NAMALWA (cell line): ENCODE data around the gene COL24A1.

Experiments
- DNase-seq: peaks from one replicate; pipeline ENCODE4 v3.0.0-alpha.2; 2015; ENCODE audit warnings: low spot score

Gene COL24A1

GRCh38 chr1:86156566-86157455, at the start of gene COL24A1:
TSS of gene COL24A1 (minus strand) at chr1:86156772. CDS start at chr1:86156396, 376 bp downstream.
- DNase-seq: no peak

GRCh38 chr1:86205741-86206140, 49.2 kb upstream of the COL24A1 start:
- DNase-seq: no peak

GRCh38 chr1:86202552-86203340, 46.2 kb upstream of the COL24A1 start:
- no peak for DNase-seq

- no peak for DNase-seq
Observed at GRCh38 chr1:86201311-86201710, 44.7 kb upstream of the COL24A1 start.

GRCh38 chr1:86200901-86201300, 44.3 kb upstream of the COL24A1 start:
- DNase-seq: no peak

DNA sequence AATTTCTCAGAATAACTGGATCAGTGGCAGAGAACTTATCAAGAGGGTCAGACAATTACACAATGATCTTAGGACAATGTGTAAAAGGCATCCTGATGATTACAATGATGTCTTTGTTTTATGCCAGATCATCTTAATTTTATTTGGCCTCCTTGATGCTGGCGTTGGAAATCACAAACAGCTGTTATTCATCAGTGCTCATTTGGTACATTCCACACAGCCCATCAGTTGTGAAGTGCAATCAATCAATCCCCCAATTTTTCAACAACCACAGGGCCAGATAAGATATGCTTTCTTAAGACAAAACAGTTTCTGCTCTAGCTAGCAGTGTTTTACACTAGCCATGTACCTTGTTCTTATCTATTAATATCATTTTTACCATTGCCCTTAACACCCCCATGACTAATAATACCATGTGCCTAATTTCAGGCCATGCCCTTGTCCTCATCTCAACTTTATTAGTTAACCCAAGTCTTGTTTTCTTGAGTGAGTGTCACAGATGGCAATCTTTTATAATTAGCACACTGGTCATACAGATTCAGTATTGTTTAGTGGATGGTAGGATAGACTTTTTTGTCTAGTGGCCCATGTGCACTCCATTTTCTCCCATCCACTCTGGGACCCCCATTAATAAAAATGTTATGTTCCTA, 40.8 kb upstream of the COL24A1 start:
- no peak for DNase-seq

DNA sequence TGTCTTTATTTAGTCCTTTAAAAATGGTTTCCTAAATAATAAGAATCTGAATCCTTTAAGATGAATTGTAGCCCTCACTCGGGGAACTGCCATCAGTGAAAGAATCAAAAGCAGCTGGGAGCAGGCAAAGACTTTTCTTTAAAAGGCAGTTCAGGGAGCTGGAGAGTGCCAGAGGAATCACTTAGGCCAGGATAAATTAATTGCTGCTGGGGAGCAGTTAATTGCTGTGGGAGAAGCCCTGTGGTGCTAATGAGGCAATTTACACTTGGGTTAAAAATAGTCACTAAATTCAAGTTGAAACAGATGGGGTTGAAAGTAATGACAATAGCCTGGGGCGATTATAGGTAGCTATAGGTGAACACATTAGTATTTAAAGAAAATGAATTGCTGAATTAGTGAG, 38.7 kb upstream of the COL24A1 start:
- no peak for DNase-seq

- no peak for DNase-seq
Observed at GRCh38 chr1:86194491-86195034, 38.0 kb upstream of the COL24A1 start.

DNA sequence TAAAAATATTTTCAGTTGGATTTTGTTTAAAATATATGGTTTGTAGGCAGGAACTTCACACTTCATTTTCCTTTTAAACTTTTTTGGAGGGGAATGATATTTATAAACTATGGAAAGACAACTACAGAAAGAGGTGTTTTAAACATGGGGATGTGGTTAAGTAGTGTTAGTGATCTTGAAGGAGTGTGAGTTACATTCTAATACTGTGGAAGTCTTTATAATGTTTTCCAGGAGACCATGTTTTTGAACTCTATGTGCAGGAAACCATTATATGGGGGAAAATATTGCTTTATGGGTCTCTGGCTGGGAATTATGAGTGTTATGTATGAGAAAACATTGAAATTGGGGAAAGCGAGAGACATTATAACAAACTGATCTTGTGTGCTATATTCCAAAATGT, 35.8 kb upstream of the COL24A1 start:
- DNase-seq: no peak

GRCh38 chr1:86191958-86192357, 35.4 kb upstream of the COL24A1 start:
- no peak for DNase-seq

- DNase-seq: no peak
Observed at GRCh38 chr1:86190873-86191272, 34.3 kb upstream of the COL24A1 start.

- no peak for DNase-seq
Observed at GRCh38 chr1:86184426-86184825, 27.9 kb upstream of the COL24A1 start.

- DNase-seq: no peak
Observed at GRCh38 chr1:86183810-86184209, 27.2 kb upstream of the COL24A1 start.

DNA sequence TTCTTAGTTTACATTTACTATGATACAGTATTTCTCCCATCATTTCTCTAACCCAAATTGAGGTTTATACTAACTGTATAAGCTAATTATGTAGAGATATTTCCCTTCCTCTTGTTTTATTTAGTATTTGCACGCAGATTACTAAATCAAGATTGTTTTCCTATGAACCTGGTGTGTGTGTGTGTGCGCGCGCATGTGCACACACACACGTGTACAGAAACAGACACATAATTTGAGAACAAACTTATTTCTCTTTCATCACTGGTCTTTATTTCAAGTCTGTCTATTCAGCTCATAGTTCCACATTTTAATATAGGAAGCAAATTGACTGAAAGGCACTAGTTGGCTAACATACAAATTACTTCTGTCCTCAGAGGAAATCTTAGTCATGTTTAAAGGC, 19.7 kb upstream of the COL24A1 start:
- DNase-seq: no peak

GRCh38 chr1:86175756-86176155, 19.2 kb upstream of the COL24A1 start:
- DNase-seq: no peak

DNA sequence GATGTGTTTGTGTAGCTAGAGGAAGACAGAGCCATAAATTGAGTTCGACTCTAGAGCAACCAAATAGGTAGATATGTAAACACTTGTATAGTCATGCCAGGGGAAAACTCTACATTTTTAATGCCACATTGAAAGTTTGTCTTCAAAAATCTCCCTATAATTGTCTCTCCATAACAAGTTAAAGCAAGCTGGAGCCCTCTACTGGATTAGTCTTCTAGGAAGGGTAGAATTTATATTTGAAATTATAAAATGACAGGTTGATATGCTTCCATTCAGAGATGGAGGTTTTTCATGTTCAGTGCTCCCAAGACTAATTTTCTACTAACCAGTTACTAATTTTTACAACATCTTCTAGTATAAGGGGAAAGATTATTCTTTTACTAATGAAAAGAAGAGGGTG, 13.1 kb upstream of the COL24A1 start:
- DNase-seq: no peak

GRCh38 chr1:86159800-86160199, 3.2 kb upstream of the COL24A1 start:
- DNase-seq: no peak

GRCh38 chr1:86155807-86156565, 586 bp downstream of the COL24A1 start:
- DNase-seq: no peak

GRCh38 chr1:86155051-86155806, 1.3 kb downstream of the COL24A1 start:
- DNase-seq: no peak

DNA sequence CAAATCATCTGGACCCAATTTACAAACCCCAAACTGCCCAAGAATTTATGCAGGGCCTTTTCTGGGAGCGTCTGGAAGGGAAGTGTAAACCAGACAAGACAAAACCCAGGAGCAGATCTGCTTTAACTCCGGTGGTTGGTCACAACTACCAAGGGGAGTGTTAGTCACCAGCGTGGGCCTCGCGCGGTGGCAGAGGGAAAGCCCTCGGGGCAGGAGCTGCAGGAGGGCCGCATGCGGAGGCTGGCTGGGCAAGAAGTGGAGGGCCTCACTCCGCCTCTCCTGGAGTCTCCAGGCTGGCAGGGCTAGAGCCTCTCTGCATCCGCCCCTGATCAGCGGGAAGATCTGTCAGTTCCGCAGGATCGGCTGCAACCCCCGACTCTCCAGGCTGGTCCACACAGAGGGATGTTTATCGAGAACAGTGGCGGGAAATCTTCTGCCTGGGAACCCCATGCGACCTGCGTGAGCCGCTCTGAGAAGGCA, 2.0 kb downstream of the COL24A1 start:
- no peak for DNase-seq

DNA sequence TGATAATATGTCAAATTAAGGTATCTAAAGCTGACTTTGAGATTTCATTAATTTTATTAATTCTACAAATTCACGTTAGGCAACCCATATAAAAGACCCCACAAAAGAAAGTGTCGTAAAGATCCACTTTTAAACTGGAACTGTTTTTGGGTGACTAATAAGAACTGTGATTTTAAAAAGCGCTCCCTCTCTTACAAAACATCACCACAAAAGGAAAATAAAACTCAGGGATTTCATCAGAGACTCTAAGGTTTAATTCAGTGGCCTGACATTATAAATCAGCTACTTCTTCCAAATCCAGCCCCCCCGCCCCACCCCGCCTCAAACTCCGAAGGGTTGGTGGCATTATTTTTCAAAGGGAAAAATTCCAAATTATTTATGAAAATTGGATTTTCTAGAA, 2.7 kb downstream of the COL24A1 start:
- DNase-seq: no peak
